ENCODE measurements around the gene SORCS1.

DNA sequence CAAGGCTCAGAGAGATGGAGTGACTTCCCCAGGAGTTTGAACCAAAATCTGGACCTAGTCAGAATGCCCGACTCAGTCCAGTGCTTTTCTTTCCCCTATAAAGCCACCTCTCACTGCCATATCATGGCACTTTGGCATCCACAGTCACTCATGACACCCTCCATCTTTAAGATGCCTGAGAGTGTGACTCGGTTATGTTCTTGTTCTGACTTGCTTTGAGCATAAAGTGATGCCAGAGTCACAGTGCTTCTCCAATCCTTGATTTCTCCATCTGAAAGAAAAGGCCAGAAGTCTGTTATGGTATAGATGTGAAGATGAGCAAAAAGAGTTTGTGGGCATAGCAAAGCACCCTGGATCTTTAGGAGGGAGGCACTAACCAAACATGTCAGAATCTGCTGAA is 538.1 kb downstream of the SORCS1 start:
- no peak for TF ChIP-seq YY1 (IDR thresholded peaks at IDR 0.05; ENCODE audit: extremely low read depth, insufficient replicate concordance, low read depth, low read length)
- no peak for TF ChIP-seq POLR2AphosphoS5 (IDR thresholded peaks at IDR 0.05; ENCODE audit: low read depth, low read length)
- no peak for TF ChIP-seq ELF1 (IDR thresholded peaks at IDR 0.05; ENCODE audit: borderline replicate concordance, low read depth)
- TF ChIP-seq, protein P1, sequence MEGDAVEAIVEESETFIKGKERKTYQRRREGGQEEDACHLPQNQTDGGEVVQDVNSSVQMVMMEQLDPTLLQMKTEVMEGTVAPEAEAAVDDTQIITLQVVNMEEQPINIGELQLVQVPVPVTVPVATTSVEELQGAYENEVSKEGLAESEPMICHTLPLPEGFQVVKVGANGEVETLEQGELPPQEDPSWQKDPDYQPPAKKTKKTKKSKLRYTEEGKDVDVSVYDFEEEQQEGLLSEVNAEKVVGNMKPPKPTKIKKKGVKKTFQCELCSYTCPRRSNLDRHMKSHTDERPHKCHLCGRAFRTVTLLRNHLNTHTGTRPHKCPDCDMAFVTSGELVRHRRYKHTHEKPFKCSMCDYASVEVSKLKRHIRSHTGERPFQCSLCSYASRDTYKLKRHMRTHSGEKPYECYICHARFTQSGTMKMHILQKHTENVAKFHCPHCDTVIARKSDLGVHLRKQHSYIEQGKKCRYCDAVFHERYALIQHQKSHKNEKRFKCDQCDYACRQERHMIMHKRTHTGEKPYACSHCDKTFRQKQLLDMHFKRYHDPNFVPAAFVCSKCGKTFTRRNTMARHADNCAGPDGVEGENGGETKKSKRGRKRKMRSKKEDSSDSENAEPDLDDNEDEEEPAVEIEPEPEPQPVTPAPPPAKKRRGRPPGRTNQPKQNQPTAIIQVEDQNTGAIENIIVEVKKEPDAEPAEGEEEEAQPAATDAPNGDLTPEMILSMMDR (IDR thresholded peaks at IDR 0.05 in 2 of 3, conservative IDR thresholded peaks at IDR 0.05 in 1 of 3; ENCODE audit: borderline replicate concordance in 1 of 3, insufficient read depth in 1 of 3, low read depth in 2 of 3, low read length in 2 of 3) = no peak
- TF ChIP-seq EZH2 (IDR thresholded peaks at IDR 0.05) = no peak
- no peak for TF ChIP-seq RAD21 (IDR thresholded peaks at IDR 0.05; ENCODE audit: low read depth)
- no peak for TF ChIP-seq ZNF274 (IDR thresholded peaks at IDR 0.05; ENCODE audit: low read depth, low read length)
- TF ChIP-seq JUND (IDR thresholded peaks at IDR 0.05) = no peak
- TF ChIP-seq EGR1 (IDR thresholded peaks at IDR 0.05; ENCODE audit: low read depth) = no peak
- no peak for TF ChIP-seq POLR2A (IDR thresholded peaks at IDR 0.05; ENCODE audit: borderline replicate concordance, extremely low read depth, insufficient read depth, insufficient read length)

Measured in HCT116 (cell line).